Endodermal cell (in vitro differentiated cells): Measurements from ENCODE around the gene MED16. TPM values are rescaled to one million over a fixed set of nuclear protein-coding genes. Genes with fewer than 3 reads are reported as not detected.
A peak's percentile ranks its signal among the peaks of the same experiment; 100 is the strongest.

Experiments
- DNase-seq: peaks from one replicate; pipeline ENCODE4 v3.0.0-alpha.2; 2017
- H3K27ac ChIP-seq: 2 replicates; pipeline ENCODE4 v1.5.1; 2013; ENCODE audit warnings: mild to moderate bottlenecking, low read depth, low read length, moderate library complexity
- H3K27me3 ChIP-seq: 2 replicates; pipeline ENCODE4 v1.6.1; 2013; ENCODE audit warnings: mild to moderate bottlenecking, low read length, moderate library complexity; ENCODE audit not compliant: insufficient read depth, control insufficient read depth, poor library complexity, severe bottlenecking
- H3K36me3 ChIP-seq: 2 replicates; pipeline ENCODE4 v1.7.0; 2013; ENCODE audit warnings: mild to moderate bottlenecking, low read length, moderate library complexity; ENCODE audit not compliant: control insufficient read depth, insufficient read depth
- H3K4me1 ChIP-seq: one replicate; pipeline ENCODE4 v1.7.0; 2013; ENCODE audit warnings: low read length; ENCODE audit not compliant: control insufficient read depth, insufficient read depth
- H3K4me3 ChIP-seq: 2 replicates; pipeline ENCODE4 v1.5.1; 2013; ENCODE audit warnings: mild to moderate bottlenecking, low read length, moderate library complexity
- H3K9ac ChIP-seq: 2 replicates; pipeline ENCODE4 v1.6.1; 2013; ENCODE audit warnings: mild to moderate bottlenecking, low read length, moderate library complexity; ENCODE audit not compliant: poor library complexity, severe bottlenecking; ENCODE audit errors: extremely low read depth
- H3K9me3 ChIP-seq: 2 replicates; pipeline ENCODE4 v1.6.1; 2013; ENCODE audit warnings: mild to moderate bottlenecking, low read length, moderate library complexity; ENCODE audit not compliant: control insufficient read depth
- H3K27ac Mint-ChIP-seq: 2 replicates; pipeline ENCODE4 v1.8.0; 2020; ENCODE audit warnings: mixed read lengths
- H3K27me3 Mint-ChIP-seq: 2 replicates; pipeline ENCODE4 v1.8.0; 2021; ENCODE audit warnings: mild to moderate bottlenecking, mixed read lengths; ENCODE audit not compliant: insufficient read depth
- H3K36me3 Mint-ChIP-seq: 2 replicates; pipeline ENCODE4 v1.8.0; 2020; ENCODE audit warnings: low read depth, mixed read lengths
- H3K4me1 Mint-ChIP-seq: 2 replicates; pipeline ENCODE4 v1.8.0; 2020; ENCODE audit warnings: mixed read lengths
- H3K4me3 Mint-ChIP-seq: 2 replicates; pipeline ENCODE4 v1.8.0; 2020; ENCODE audit warnings: mild to moderate bottlenecking, moderate library complexity, mixed read lengths
- H3K9me3 Mint-ChIP-seq: 2 replicates; pipeline ENCODE4 v1.8.0; 2020; ENCODE audit warnings: mild to moderate bottlenecking, mixed read lengths
- WGBS, 2 experiments: methylation state at CpG; one replicate each; pipeline versions ENCODE4 v1.1.5 to v1.1.7; 2013; ENCODE audit warnings: missing lambda C conversion rate in 2 of 2, mixed read lengths in 1 of 2; ENCODE audit not compliant: insufficient coverage in 1 of 2, insufficient read length in 1 of 2; 5-methylcytosine and 5-hydroxymethylcytosine counted together
- total RNA-seq, 2 donors: library from RNA; stranded (reverse); fragmentation: NEBNext Ultra II Directional in 1 of 2; extraction: Animal tissue kit (Norgen Biotek cat#: 25700) in 1 of 2; gene quantifications; 2 replicates in 1 of 2; 3 replicates in 1 of 2; pipeline ENCODE4 v1.2.1, GENCODE V29; 2021
- TF ChIP-seq, protein P1 (sequence below): fragments of 200-600 bp; sonication (generic); conservative IDR thresholded peaks from 2 replicates; pipeline ENCODE4 v1.5.0; 2021; ENCODE audit warnings: antibody characterized with exemption, mild to moderate bottlenecking

Gene MED16
- total RNA-seq, 2 donors from 2014 or later, result 75.8 to 92.4 TPM

DNA sequence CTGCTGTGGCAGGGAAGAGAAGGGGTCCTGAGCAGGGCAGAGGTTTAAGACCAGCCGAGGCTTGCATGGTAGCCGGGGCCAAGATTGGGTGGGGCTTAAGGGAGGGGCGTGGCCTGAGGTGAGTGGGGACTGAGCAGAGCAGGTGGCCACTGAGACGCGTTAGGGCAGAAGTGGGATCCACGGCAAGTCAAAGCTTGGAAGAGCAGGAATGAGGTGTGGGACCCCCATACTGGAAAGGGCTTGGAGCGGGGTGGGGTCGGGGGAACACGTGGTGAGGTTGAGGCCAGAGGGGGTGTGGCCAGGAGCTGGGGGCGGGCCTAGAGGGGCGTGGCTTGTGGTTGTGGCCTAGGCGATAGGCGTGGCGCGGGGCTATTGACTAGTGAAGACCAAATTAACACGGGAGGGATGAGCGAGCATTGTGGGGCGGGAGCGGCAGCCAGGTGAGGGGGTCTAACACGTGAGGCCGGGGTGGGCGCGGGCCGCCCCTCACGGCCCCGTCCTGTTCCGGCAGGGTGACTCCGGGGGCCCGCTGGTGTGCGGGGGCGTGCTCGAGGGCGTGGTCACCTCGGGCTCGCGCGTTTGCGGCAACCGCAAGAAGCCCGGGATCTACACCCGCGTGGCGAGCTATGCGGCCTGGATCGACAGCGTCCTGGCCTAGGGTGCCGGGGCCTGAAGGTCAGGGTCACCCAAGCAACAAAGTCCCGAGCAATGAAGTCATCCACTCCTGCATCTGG is 30.2 kb downstream of the MED16 start:
- no peaks in the 10 kb centered on the region for H3K4me1 ChIP-seq
- H3K27me3 ChIP-seq, result peaks cover 25% of the 10 kb centered on the region
- Mint-ChIP-seq H3K36me3 (peaks cover 9% of the 10 kb centered on the region), H3K27me3 (peaks cover 42% of the 10 kb centered on the region), H3K4me3 (no peak overlapping the region), H3K9me3 (no peaks in the 10 kb centered on the region), H3K27ac (no peak overlapping the region), H3K4me1 (peaks cover 5% of the 10 kb centered on the region)
- no peaks in the 10 kb centered on the region for H3K9me3 ChIP-seq
- TF ChIP-seq, protein P1, sequence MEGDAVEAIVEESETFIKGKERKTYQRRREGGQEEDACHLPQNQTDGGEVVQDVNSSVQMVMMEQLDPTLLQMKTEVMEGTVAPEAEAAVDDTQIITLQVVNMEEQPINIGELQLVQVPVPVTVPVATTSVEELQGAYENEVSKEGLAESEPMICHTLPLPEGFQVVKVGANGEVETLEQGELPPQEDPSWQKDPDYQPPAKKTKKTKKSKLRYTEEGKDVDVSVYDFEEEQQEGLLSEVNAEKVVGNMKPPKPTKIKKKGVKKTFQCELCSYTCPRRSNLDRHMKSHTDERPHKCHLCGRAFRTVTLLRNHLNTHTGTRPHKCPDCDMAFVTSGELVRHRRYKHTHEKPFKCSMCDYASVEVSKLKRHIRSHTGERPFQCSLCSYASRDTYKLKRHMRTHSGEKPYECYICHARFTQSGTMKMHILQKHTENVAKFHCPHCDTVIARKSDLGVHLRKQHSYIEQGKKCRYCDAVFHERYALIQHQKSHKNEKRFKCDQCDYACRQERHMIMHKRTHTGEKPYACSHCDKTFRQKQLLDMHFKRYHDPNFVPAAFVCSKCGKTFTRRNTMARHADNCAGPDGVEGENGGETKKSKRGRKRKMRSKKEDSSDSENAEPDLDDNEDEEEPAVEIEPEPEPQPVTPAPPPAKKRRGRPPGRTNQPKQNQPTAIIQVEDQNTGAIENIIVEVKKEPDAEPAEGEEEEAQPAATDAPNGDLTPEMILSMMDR, result no peak
- DNase-seq, result peak; percentile 95
- WGBS, 2 experiments, result 42 to 47% methylated on average over 26 to 48 of the region's 48 CpGs
- H3K27ac ChIP-seq, result no peak overlapping the region
- no peak overlapping the region for H3K4me3 ChIP-seq
- no peak overlapping the region for H3K9ac ChIP-seq
- H3K36me3 ChIP-seq, result peaks cover 5% of the 10 kb centered on the region

DNA sequence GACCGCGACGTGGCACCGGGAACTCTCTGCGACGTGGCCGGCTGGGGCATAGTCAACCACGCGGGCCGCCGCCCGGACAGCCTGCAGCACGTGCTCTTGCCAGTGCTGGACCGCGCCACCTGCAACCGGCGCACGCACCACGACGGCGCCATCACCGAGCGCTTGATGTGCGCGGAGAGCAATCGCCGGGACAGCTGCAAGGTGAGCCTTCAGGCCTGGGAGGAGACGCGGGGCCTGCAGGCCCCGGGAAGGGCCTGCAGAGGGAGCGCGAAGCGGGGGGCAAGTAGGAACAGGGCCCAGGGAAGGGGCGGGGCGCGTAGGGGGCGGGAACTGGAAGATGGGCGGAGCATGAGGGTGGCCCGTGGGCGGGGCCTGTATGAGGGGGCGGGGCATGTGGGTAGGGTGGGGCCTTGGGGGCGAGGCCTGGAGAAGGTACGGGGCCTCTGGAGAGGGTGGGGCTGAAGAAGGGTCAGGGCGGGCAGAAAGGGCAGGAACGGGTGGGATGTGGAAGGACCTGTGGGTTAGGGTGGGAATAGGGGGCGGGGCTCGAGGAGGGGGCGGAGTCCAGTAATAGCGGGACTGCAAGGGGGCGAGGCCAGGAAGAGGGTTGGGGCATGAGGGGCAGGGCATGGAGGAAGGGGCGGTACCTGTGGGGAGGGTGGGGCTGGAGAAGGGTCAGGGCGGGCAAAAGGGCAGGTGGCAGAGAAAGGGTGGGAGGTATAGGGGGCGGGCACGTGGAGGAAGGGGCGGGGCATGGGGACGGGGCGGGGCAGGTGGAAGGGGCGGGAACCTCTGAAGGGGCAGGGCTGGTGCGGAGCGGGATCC is 31.0 kb downstream of the MED16 start:
- TF ChIP-seq, protein P1, result peak; percentile 36
- H3K27ac ChIP-seq, result no peak overlapping the region

DNA sequence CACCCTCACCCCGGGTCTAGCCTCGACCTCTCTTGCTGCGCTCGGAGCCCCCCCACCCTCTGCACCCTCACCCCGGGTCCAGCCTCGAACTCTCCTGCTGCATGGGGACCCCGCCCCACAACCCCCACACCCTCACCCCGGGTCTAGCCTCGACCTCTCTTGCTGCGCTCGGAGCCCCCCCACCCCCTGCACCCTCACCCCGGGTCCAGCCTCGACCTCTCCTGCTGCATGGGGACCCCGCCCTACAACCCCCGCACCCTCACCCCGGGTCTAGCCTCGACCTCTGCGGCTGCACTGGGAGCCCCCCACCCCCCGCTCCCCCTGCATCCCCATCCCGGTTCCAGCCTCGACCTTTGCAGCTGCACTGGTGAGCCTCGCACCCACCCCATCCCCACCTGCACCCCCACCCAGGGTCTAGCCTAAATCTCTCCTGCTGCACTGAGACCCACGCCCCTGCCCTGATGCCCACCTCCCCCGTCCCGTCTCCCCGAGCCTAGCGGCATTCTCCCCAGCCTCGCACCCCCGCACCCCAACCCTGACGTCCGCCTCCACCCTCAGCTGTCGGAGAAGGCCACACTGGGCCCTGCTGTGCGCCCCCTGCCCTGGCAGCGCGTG is 31.7 kb downstream of the MED16 start:
- Histone ChIP-seq H3K4me1 (no peaks in the 10 kb centered on the region), H3K27ac (no peak overlapping the region), H3K36me3 (no peaks in the 10 kb centered on the region), H3K9ac (no peak overlapping the region), H3K4me3 (no peak overlapping the region), H3K27me3 (peaks cover 25% of the 10 kb centered on the region), H3K9me3 (no peaks in the 10 kb centered on the region)
- WGBS, 2 experiments, result 48 to 53% methylated on average over 7 to 20 of the region's 35 CpGs
- H3K4me3 Mint-ChIP-seq, result no peak overlapping the region
- peaks cover 45% of the 10 kb centered on the region for H3K27me3 Mint-ChIP-seq
- H3K9me3 Mint-ChIP-seq, result no peaks in the 10 kb centered on the region
- H3K4me1 Mint-ChIP-seq, result no peaks in the 10 kb centered on the region
- TF ChIP-seq, protein P1, result no peak
- DNase-seq, result no peak
- no peak overlapping the region for H3K27ac Mint-ChIP-seq
- H3K36me3 Mint-ChIP-seq, result peaks cover 4% of the 10 kb centered on the region

More for the DNA sequence above, 31.0 kb downstream of the MED16 start:
- H3K27me3 ChIP-seq, result peaks cover 25% of the 10 kb centered on the region
- H3K9me3 Mint-ChIP-seq, result no peaks in the 10 kb centered on the region
- 18 to 32% methylated on average over 22 to 54 of the region's 60 CpGs for WGBS, 2 experiments
- H3K36me3 Mint-ChIP-seq, result peaks cover 4% of the 10 kb centered on the region
- DNase-seq, result peak; percentile 97
- no peaks in the 10 kb centered on the region for H3K9me3 ChIP-seq
- H3K36me3 ChIP-seq, result no peaks in the 10 kb centered on the region
- H3K4me3 Mint-ChIP-seq, result no peak overlapping the region
- H3K9ac ChIP-seq, result no peak overlapping the region
- H3K4me1 Mint-ChIP-seq, result no peaks in the 10 kb centered on the region
- no peak overlapping the region for H3K27ac Mint-ChIP-seq
- H3K4me3 ChIP-seq, result no peak overlapping the region
- peaks cover 45% of the 10 kb centered on the region for H3K27me3 Mint-ChIP-seq
- H3K4me1 ChIP-seq, result no peaks in the 10 kb centered on the region
